ENCODE data around the gene PLD3. TPM values are rescaled to one million over a fixed set of nuclear protein-coding genes. Genes with fewer than 3 reads are reported as not detected.

Gene PLD3
- total and polyA plus RNA-seq, 2 donors (not counting 3 experiments of a cell fraction or from before 2014, with no cell fraction given), result 166 to 479 TPM

DNA sequence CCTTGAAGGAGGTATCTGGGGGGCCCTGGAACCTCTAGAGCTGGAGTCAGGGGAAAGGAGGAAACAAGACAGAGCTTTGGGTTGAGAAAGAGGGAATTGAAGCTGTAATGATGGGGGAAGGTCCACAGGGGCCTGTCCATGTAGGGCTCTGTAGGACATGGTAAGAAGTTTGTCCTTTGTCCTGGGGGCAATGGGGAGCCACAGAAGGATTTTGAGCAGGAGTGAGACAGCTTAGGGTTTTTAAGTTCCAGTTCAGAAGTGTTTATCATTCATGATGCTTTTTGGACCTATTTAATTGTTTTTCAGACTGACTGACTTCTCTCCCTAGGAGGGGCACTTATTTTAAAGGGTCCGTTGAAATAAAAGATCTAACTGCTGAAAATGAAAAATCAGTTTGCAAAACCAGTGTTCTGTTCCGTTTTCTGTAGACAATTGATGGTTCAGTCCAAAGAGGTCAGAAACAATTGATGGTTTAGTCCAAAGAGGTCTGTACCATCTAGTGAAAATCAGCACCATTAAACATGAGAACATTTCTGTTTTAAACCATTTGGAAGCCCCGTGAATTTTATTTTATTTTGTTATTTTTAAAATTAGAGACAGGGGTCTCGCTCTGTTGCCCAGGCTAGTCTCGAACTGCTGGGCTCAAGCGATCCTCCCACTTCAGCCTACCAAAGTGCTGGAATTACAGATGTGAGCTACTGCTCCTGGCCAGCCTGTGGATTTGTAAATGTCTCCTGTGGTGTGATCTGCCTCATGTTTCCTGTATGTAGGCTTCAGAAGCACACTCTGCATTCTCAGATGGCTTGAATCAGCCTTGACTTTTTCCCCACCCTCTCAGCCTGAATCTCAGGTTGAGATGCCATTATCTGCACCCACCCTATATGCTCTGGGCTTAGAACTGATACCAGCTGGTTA is 8.4 kb downstream of the PLD3 start:
- no peaks in the 10 kb centered on the region for H3K9me1 ChIP-seq (replicated peaks; ENCODE audit: control insufficient read depth, extremely low read depth, insufficient read depth, low read length)
- FAIRE-seq (no peak), DNase-seq (ENCODE audit: low read depth, low spot score) (no peak)
- H3K9me3 ChIP-seq (replicated peaks; ENCODE audit: control insufficient read depth, insufficient read depth, low read length), result no peaks in the 10 kb centered on the region
- H3K9ac ChIP-seq (replicated peaks; ENCODE audit: extremely low read depth, insufficient read depth, low read length), result peak overlapping the region; percentile 19
- H2AFZ ChIP-seq (ENCODE audit: low read depth, low read length), result peak overlapping the region; percentile 34
- no peaks in the 10 kb centered on the region for H3K36me3 ChIP-seq (ENCODE audit: control insufficient read depth in 2 of 2, extremely low read depth in 1 of 2, insufficient read depth in 2 of 2, low read length in 2 of 2)
- H3K4me1 ChIP-seq (ENCODE audit: control insufficient read depth, extremely low read depth, insufficient read depth, low read length), result peaks cover 4% of the 10 kb centered on the region
- BruUV-seq (replicated peaks), result no TSS peak
- no peaks in the 10 kb centered on the region for H4K20me1 ChIP-seq (replicated peaks; ENCODE audit: control insufficient read depth, extremely low read depth, insufficient read depth, low read length)
- ChIA-PET POLR2A (interaction anchor here (1.0 kb wide), 1 partner anchor 9 kb away, joined by 3 read pairs; no protein-coding TSS in a partner anchor), CTCF (interaction anchor here (0.7 to 1.0 kb wide), 4 partner anchors 9 to 52 kb away, joined by 3 to 6 read pairs (median 3); no protein-coding TSS in a partner anchor)
- H3K79me2 ChIP-seq (ENCODE audit: control insufficient read depth, insufficient read depth, low read length), result peaks cover 7% of the 10 kb centered on the region
- intact Hi-C loops (cut with micrococcal nuclease) (no loop called here), dilution Hi-C loops (cut with MboI; ENCODE audit: extremely low pct_ligation_motif_present, low sequenced_read_pairs) (no loop called here)
- no peaks in the 10 kb centered on the region for H3K27me3 ChIP-seq (ENCODE audit: control insufficient read depth in 2 of 2, insufficient read depth in 2 of 2, low read length in 2 of 2)
- H3K27ac ChIP-seq (ENCODE audit: insufficient read depth, low read depth, low read length), result peak overlapping the region; percentile 29
- H3K4me3 ChIP-seq (replicated peaks in 1 of 3; ENCODE audit: insufficient read depth in 1 of 3, low read depth in 1 of 3, low read length in 3 of 3), result no peak overlapping the region
- TF ChIP-seq JUN (IDR thresholded peaks at IDR 0.05; ENCODE audit: borderline replicate concordance, insufficient read depth, insufficient read length, low read depth) (no peak), EZH2 (IDR thresholded peaks at IDR 0.05; ENCODE audit: borderline replicate concordance, low read depth, low read length, severe bottlenecking) (no peak), POLR2A (IDR thresholded peaks at IDR 0.05; ENCODE audit: low read depth, low read length) (no peak), POLR2AphosphoS5 (IDR thresholded peaks at IDR 0.05; ENCODE audit: insufficient read depth, low read depth, low read length) (no peak), GATA2 (IDR thresholded peaks at IDR 0.05; ENCODE audit: insufficient read depth, insufficient read length, low read depth, low read length) (no peak), FOS (IDR thresholded peaks at IDR 0.05; ENCODE audit: borderline replicate concordance, insufficient read depth, low read length) (no peak), MYC (IDR thresholded peaks at IDR 0.05; ENCODE audit: low read depth, low read length) (no peak)
- TF ChIP-seq, protein P1, sequence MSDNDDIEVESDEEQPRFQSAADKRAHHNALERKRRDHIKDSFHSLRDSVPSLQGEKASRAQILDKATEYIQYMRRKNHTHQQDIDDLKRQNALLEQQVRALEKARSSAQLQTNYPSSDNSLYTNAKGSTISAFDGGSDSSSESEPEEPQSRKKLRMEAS (IDR thresholded peaks at IDR 0.05; ENCODE audit: insufficient read depth, insufficient read length), result no peak
- TF ChIP-seq, protein P2, sequence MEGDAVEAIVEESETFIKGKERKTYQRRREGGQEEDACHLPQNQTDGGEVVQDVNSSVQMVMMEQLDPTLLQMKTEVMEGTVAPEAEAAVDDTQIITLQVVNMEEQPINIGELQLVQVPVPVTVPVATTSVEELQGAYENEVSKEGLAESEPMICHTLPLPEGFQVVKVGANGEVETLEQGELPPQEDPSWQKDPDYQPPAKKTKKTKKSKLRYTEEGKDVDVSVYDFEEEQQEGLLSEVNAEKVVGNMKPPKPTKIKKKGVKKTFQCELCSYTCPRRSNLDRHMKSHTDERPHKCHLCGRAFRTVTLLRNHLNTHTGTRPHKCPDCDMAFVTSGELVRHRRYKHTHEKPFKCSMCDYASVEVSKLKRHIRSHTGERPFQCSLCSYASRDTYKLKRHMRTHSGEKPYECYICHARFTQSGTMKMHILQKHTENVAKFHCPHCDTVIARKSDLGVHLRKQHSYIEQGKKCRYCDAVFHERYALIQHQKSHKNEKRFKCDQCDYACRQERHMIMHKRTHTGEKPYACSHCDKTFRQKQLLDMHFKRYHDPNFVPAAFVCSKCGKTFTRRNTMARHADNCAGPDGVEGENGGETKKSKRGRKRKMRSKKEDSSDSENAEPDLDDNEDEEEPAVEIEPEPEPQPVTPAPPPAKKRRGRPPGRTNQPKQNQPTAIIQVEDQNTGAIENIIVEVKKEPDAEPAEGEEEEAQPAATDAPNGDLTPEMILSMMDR (IDR thresholded peaks at IDR 0.05; ENCODE audit: extremely low read depth in 1 of 2, insufficient read depth in 1 of 2, low read depth in 1 of 2, low read length in 2 of 2), result no peak
- no peak overlapping the region for H3K4me2 ChIP-seq (ENCODE audit: insufficient read depth, low read length)

Measured in endothelial cell of umbilical vein (primary cell).